Effector memory CD8-positive, alpha-beta T cell (primary cell): ENCODE results near the gene L3MBTL4.

ENCODE experiments used
- ATAC-seq: fragments of 150-1000 bp; cut with Tn5 transposase; replicated peaks from 2 replicates; pipeline ENCODE4 v1.10.0; 2021; ENCODE audit warnings: mild to moderate bottlenecking, moderate library complexity
- DNase-seq, 3 experiments: peaks; one replicate each; pipeline ENCODE4 v3.0.0; 2021
- H3K27ac Mint-ChIP-seq, 2 donors: one replicate each; pipeline ENCODE4 v1.8.0; 2022; ENCODE audit warnings: mild to moderate bottlenecking in 2 of 2, mixed read lengths in 2 of 2, moderate library complexity in 2 of 2
- H3K27me3 Mint-ChIP-seq, 2 donors: one replicate each; pipeline ENCODE4 v1.8.0; 2022; ENCODE audit warnings: mixed read lengths in 2 of 2
- H3K36me3 Mint-ChIP-seq: one replicate; pipeline ENCODE4 v1.8.0; 2022; ENCODE audit warnings: mild to moderate bottlenecking, moderate library complexity, mixed read lengths; ENCODE audit not compliant: insufficient read depth
- H3K4me1 Mint-ChIP-seq, 2 donors: one replicate each; pipeline ENCODE4 v1.8.0; 2022; ENCODE audit warnings: low read depth in 2 of 2, mixed read lengths in 2 of 2
- H3K4me3 Mint-ChIP-seq, 2 donors: one replicate each; pipeline ENCODE4 v1.8.0; 2022; ENCODE audit warnings: mild to moderate bottlenecking in 2 of 2, mixed read lengths in 2 of 2, moderate library complexity in 2 of 2
- H3K9me3 Mint-ChIP-seq, 2 donors: one replicate each; pipeline ENCODE4 v1.8.0; 2022; ENCODE audit warnings: mixed read lengths in 2 of 2

Gene L3MBTL4

DNA sequence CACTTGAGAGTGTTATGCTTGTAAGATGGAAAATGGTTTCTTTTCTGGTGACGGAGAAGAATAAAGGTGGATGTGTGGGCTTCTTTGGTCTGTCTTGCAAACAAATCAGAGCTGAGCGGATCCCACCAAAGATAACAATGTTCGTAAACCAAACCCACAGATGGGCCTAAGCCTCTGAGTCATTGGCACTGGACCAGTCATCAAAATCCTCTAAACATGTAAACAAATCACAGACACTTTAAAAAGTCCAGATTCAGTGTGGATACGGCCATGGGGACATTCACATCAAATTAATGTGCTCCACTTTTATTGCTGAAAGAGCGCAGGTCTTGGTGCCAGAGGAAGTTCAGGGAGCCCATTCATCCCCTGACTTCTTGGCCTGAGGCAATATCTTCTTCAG is 458.9 kb downstream of the L3MBTL4 start:
- H3K9me3 Mint-ChIP-seq = peaks cover 5 to 6% of the 10 kb centered on the region in 2 donors
- H3K36me3 Mint-ChIP-seq = no peaks in the 10 kb centered on the region
- ATAC-seq (no peak), DNase-seq (no peak)
- no peaks in the 10 kb centered on the region for H3K4me1 Mint-ChIP-seq
- H3K27me3 Mint-ChIP-seq = no peaks in the 10 kb centered on the region
- no peak overlapping the region for H3K27ac Mint-ChIP-seq
- H3K4me3 Mint-ChIP-seq = no peak overlapping the region

DNA sequence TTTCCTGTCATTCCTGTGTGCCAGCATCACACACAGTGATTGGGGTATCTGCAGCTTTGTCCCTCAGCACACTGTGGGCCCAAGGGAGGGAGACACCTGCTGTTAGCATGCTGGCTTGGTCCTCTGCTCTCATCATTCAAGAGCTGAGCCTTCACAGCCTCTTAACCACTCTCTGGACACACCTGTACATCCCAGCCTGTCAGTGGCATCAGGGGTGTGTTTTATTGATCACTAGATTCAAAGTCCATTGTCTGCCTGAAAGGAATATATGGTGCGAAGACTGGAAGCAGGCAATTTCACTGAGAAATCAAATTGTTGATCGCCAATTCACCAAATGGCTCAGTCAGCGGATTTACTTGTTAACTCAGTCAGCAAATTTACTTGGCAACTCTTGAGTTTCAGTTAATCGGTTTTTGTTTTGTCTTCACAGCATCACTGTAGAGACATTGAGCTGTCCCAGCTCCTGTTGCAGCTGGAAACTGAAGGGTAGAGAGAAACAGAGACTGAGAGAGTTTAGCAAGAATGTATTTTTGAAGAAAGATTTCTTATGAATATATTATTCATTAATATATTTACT is 463.1 kb downstream of the L3MBTL4 start:
- H3K27ac Mint-ChIP-seq = no peak overlapping the region
- H3K36me3 Mint-ChIP-seq = no peaks in the 10 kb centered on the region
- no peak overlapping the region for H3K4me3 Mint-ChIP-seq
- H3K9me3 Mint-ChIP-seq = peaks cover 3 to 6% of the 10 kb centered on the region in 2 donors
- ATAC-seq (no peak), DNase-seq (no peak)
- H3K27me3 Mint-ChIP-seq = no peaks in the 10 kb centered on the region
- no peaks in the 10 kb centered on the region for H3K4me1 Mint-ChIP-seq

DNA sequence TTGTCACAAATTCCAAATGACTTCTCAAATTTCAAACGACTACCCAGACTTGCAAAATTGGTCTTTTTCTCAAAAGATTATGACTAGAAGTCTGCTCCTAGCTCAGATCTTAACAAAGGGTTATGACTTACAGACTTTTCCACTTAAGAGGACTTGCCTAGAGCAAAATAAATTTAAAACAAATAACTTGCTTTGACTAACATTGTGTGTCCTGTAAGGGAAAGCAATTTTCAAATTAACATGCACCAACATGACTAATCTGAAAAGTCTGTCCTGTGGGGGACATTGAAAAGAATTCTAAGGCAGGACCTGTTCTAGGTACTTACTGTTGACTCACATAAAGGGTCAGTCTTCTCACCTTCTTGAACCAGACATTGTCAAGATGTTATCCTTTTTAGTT is 465.9 kb downstream of the L3MBTL4 start:
- Mint-ChIP-seq H3K27me3 (no peaks in the 10 kb centered on the region), H3K4me3 (no peak overlapping the region), H3K9me3 (peaks cover 0 to 6% of the 10 kb centered on the region in 2 donors), H3K4me1 (no peaks in the 10 kb centered on the region), H3K27ac (no peak overlapping the region), H3K36me3 (no peaks in the 10 kb centered on the region)
- DNase-seq (no peak), ATAC-seq (no peak)

GRCh38 chr18:5948237-5948636 is 466.5 kb downstream of the L3MBTL4 start:
- no peaks in the 10 kb centered on the region for H3K4me1 Mint-ChIP-seq
- no peak overlapping the region for H3K4me3 Mint-ChIP-seq
- no peak overlapping the region for H3K27ac Mint-ChIP-seq
- peaks cover 0 to 4% of the 10 kb centered on the region in 2 donors for H3K9me3 Mint-ChIP-seq
- H3K27me3 Mint-ChIP-seq = no peaks in the 10 kb centered on the region
- no peaks in the 10 kb centered on the region for H3K36me3 Mint-ChIP-seq
- ATAC-seq = no peak
- no peak for DNase-seq

DNA sequence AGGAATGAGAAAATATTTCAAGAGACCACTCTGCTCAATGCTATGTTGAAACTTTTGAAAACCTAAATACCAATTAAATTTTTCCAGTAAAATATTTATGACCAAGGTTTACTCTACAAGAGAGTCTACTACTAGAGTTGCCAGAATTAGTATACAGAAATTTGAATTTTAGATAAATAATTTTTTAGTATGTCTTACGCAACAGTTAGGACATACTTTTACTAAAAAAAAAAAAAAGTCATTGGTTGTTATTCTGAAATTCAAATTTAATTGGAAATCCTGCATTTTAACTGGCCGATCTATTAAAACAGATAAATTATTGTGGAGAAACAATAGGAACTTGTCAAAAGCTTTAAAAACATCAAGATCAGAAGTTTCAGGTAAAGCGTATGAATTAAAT is 470.3 kb downstream of the L3MBTL4 start:
- no peak for ATAC-seq
- H3K27me3 Mint-ChIP-seq = no peaks in the 10 kb centered on the region
- peaks cover 0 to 5% of the 10 kb centered on the region in 2 donors for H3K9me3 Mint-ChIP-seq
- DNase-seq = no peak
- H3K4me3 Mint-ChIP-seq = no peak overlapping the region
- H3K27ac Mint-ChIP-seq = no peak overlapping the region
- no peaks in the 10 kb centered on the region for H3K36me3 Mint-ChIP-seq
- H3K4me1 Mint-ChIP-seq = no peaks in the 10 kb centered on the region

DNA sequence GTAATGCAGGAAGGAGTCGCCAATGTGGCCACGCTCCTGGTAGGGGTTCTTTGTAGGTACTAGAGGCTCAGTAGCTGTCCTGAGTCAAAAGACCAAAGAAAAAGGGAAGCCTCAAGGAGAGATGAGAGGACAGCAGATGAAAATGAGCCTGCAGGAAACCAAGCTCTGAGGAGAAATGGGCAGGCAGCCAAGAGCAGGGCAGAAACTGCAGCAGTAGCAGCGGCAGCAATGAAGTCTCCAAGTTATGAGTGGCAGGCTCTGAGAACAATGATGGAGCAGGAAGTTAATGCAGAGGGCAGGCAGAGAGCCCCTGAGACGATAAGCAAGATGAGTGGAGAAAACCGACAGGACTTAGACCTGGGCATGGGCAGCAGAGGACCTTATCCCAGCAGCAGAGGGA is 471.2 kb downstream of the L3MBTL4 start:
- DNase-seq = no peak
- ATAC-seq = no peak
- Mint-ChIP-seq H3K27me3 (no peaks in the 10 kb centered on the region), H3K27ac (no peak overlapping the region), H3K4me1 (no peaks in the 10 kb centered on the region), H3K36me3 (no peaks in the 10 kb centered on the region), H3K4me3 (no peak overlapping the region), H3K9me3 (peaks cover 0 to 5% of the 10 kb centered on the region in 2 donors)

- DNase-seq = no peak
- peaks cover 3% of the 10 kb centered on the region for H3K36me3 Mint-ChIP-seq
- no peak for ATAC-seq
- no peaks in the 10 kb centered on the region for H3K4me1 Mint-ChIP-seq
- H3K27me3 Mint-ChIP-seq = no peaks in the 10 kb centered on the region
- peaks cover 0 to 8% of the 10 kb centered on the region in 2 donors for H3K9me3 Mint-ChIP-seq
- H3K4me3 Mint-ChIP-seq = no peak overlapping the region
- no peak overlapping the region for H3K27ac Mint-ChIP-seq
Measured at GRCh38 chr18:5942591-5942990, 472.1 kb downstream of the L3MBTL4 start.

DNA sequence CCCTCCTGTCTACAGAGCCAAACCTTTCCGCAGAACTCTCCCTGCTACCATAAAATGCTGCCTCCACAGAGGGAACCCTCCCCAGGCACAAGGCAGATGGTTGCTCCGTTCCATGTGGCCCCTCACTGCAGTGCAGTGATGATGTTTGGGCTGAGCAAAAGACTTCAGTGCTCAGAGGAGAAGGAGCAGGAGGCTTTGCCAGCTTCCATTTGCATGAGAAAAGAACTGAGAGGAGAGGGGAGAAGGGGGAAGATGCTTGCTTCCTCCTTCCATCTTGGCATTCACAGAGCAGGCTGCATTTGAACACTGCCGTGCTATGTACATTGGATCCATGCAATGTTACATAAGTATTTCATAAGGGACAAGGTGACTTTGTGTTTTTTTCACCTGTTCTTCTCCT is 472.8 kb downstream of the L3MBTL4 start:
- Mint-ChIP-seq H3K27ac (no peak overlapping the region), H3K4me1 (no peaks in the 10 kb centered on the region), H3K4me3 (no peak overlapping the region), H3K27me3 (no peaks in the 10 kb centered on the region), H3K36me3 (peaks cover 3% of the 10 kb centered on the region), H3K9me3 (peaks cover 0 to 15% of the 10 kb centered on the region in 2 donors)
- no peak for ATAC-seq
- no peak for DNase-seq

GRCh38 chr18:5939801-5940667 is 474.7 kb downstream of the L3MBTL4 start:
- Mint-ChIP-seq H3K9me3 (peaks cover 0 to 19% of the 10 kb centered on the region in 2 donors), H3K4me1 (no peaks in the 10 kb centered on the region), H3K4me3 (no peak overlapping the region), H3K27me3 (no peaks in the 10 kb centered on the region), H3K27ac (no peak overlapping the region), H3K36me3 (peaks cover 3% of the 10 kb centered on the region)
- ATAC-seq (no peak), DNase-seq (no peak)

GRCh38 chr18:5937795-5938194 is 476.9 kb downstream of the L3MBTL4 start:
- ATAC-seq = no peak
- Mint-ChIP-seq H3K4me3 (no peak overlapping the region), H3K27ac (no peak overlapping the region), H3K9me3 (peaks cover 0 to 13% of the 10 kb centered on the region in 2 donors), H3K4me1 (no peaks in the 10 kb centered on the region), H3K27me3 (peaks cover 0 to 5% of the 10 kb centered on the region in 2 donors), H3K36me3 (peaks cover 3% of the 10 kb centered on the region)
- no peak for DNase-seq

- no peaks in the 10 kb centered on the region for H3K4me1 Mint-ChIP-seq
- no peak overlapping the region for H3K4me3 Mint-ChIP-seq
- peaks cover 3% of the 10 kb centered on the region for H3K36me3 Mint-ChIP-seq
- DNase-seq = no peak
- peaks cover 0 to 13% of the 10 kb centered on the region in 2 donors for H3K9me3 Mint-ChIP-seq
- ATAC-seq = no peak
- H3K27me3 Mint-ChIP-seq = peaks cover 0 to 5% of the 10 kb centered on the region in 2 donors
- no peak overlapping the region for H3K27ac Mint-ChIP-seq
Measured at GRCh38 chr18:5937121-5937520, 477.6 kb downstream of the L3MBTL4 start.

DNA sequence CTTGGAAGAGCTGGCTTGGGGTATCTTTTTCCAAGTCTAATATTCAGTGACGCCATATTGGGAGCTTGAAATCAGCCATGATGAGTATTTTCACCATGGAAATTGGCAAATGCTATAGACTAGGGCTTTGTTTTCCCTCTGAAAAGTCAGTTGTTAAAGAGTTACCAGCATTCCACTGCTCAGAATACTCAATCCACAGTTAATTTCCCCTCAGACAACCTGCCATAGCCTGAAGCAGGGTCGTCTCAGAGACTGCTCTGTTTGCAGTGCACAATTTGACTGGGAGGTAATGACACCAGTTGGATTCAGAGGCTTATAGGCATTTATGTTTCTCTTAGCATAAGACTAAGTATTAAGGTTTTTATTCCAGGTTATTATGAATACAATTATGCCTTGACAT is 483.9 kb downstream of the L3MBTL4 start:
- peaks cover 0 to 5% of the 10 kb centered on the region in 2 donors for H3K27me3 Mint-ChIP-seq
- no peak overlapping the region for H3K4me3 Mint-ChIP-seq
- no peaks in the 10 kb centered on the region for H3K4me1 Mint-ChIP-seq
- DNase-seq (no peak), ATAC-seq (no peak)
- peaks cover 5 to 6% of the 10 kb centered on the region in 2 donors for H3K9me3 Mint-ChIP-seq
- no peaks in the 10 kb centered on the region for H3K36me3 Mint-ChIP-seq
- H3K27ac Mint-ChIP-seq = no peak overlapping the region

DNA sequence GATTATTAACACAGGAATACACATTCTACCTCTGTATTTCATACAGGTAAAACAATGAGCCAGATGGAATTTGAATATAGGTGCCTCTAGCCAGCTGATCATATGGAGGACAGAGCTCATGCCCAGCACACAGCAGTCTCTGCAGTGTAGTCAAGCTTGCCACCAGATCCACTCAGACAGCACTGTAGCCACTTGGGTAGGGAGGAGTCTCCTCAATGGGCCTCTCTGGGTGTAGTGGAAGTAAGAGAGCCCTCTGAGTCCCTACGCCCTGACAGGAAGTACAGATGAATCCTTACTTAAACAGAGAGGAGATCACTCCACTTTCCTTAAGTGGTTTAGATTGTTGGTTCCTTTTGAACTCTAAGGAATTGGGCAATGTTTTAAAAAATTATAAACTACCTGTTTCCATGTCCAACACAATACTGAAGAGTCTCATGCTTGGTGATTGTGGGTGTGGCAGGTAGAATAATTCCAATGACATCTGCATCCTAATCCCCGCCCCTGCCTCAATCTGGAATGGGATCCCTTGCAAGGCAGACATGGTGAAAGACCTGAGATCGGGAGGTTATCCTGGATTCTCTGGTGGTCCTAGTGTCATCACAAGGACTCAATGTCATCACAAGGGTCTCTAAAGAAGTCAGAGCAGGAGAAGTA is 496.4 kb downstream of the L3MBTL4 start:
- Mint-ChIP-seq H3K36me3 (no peaks in the 10 kb centered on the region), H3K4me1 (no peaks in the 10 kb centered on the region), H3K4me3 (no peak overlapping the region), H3K9me3 (peaks cover 0 to 19% of the 10 kb centered on the region in 2 donors), H3K27ac (no peak overlapping the region), H3K27me3 (no peaks in the 10 kb centered on the region)
- no peak for ATAC-seq
- DNase-seq = no peak

- Mint-ChIP-seq H3K36me3 (no peaks in the 10 kb centered on the region), H3K27me3 (no peaks in the 10 kb centered on the region), H3K27ac (no peak overlapping the region), H3K9me3 (peaks cover under 1 to 10% of the 10 kb centered on the region in 2 donors), H3K4me1 (no peaks in the 10 kb centered on the region), H3K4me3 (no peak overlapping the region)
- DNase-seq (no peak), ATAC-seq (no peak)
Measured at GRCh38 chr18:5914951-5915350, 499.8 kb downstream of the L3MBTL4 start.
